Kidney epithelial cell (primary cell): Measurements from ENCODE around the gene SGSM1. TPM values are rescaled to one million over a fixed set of nuclear protein-coding genes. Genes with fewer than 3 reads are reported as not detected.
A peak's percentile ranks its signal among the peaks of the same experiment; 100 is the strongest.

Experiments used
- DNase-seq: peaks from one replicate; pipeline ENCODE4 v3.0.0-alpha.2; 2010; ENCODE audit warnings: low read depth
- H3K27me3 ChIP-seq: 2 replicates; pipeline ENCODE4 v1.6.0; 2011; ENCODE audit warnings: low read length; ENCODE audit not compliant: control insufficient read depth, insufficient read depth
- H3K36me3 ChIP-seq: 2 replicates; pipeline ENCODE4 v1.5.1; 2011; ENCODE audit warnings: low read length; ENCODE audit not compliant: control insufficient read depth, insufficient read depth
- H3K4me3 ChIP-seq: 2 replicates; pipeline ENCODE4 v1.5.1; 2011; ENCODE audit warnings: low read depth, mild to moderate bottlenecking, control low read depth, low read length
- total RNA-seq: library from RNA; depleted of rRNA; stranded (reverse); fragments of >200 nt; gene quantifications from 2 replicates; pipeline ENCODE4 v1.2.3, GENCODE V29; 2015
- TF ChIP-seq, protein P1 (sequence below): IDR thresholded peaks from 2 replicates; pipeline ENCODE4 v1.5.1; 2011; ENCODE audit warnings: mild to moderate bottlenecking, moderate library complexity, low read length, control low read depth, inconsistent platforms; ENCODE audit not compliant: insufficient read depth, poor library complexity, severe bottlenecking

Gene SGSM1
- total RNA-seq: 0.25 and 0.55 TPM in 2 replicates

GRCh38 chr22:24805790-24806662, at the start of gene SGSM1:
SGSM1 (plus strand) TSS chr22:24806211; CDS start chr22:24806326, 115 bp downstream.
- no peak for DNase-seq
- TF ChIP-seq, protein P1, sequence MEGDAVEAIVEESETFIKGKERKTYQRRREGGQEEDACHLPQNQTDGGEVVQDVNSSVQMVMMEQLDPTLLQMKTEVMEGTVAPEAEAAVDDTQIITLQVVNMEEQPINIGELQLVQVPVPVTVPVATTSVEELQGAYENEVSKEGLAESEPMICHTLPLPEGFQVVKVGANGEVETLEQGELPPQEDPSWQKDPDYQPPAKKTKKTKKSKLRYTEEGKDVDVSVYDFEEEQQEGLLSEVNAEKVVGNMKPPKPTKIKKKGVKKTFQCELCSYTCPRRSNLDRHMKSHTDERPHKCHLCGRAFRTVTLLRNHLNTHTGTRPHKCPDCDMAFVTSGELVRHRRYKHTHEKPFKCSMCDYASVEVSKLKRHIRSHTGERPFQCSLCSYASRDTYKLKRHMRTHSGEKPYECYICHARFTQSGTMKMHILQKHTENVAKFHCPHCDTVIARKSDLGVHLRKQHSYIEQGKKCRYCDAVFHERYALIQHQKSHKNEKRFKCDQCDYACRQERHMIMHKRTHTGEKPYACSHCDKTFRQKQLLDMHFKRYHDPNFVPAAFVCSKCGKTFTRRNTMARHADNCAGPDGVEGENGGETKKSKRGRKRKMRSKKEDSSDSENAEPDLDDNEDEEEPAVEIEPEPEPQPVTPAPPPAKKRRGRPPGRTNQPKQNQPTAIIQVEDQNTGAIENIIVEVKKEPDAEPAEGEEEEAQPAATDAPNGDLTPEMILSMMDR: no peak

DNA sequence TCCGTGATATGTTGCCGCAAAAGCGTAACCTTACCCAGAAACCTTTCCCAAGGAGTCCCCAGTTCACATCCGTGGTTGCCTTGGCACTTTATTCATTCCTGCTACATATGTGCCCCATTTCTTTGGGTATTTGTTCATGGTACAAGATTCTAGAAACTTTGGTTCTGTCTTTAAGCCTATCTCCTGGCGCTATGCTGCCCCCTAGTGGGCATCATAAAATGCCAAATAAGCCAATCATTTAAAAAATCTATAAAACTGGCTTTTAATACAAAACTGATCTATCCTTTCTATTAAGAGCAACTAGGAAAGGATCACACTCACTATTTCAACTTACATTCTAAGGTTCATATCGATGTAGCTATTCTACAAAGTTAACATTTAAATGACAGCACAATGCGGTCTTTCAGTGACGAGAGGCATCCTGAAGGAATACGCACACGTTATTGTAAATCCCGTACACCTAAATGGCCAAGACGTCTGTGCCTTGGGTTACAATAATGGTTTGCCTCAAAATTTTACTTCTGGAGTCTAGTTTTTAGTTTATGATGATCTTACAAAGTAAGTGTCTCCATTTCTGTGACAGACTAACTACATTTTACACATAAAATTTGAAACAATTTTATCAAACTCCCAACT, 47.7 kb upstream of the SGSM1 start:
- TF ChIP-seq, protein P1: peak; percentile 73
- H3K36me3 ChIP-seq: no peaks in the 10 kb centered on the region
- H3K27me3 ChIP-seq: peaks cover 6% of the 10 kb centered on the region
- H3K4me3 ChIP-seq: no peak overlapping the region
- DNase-seq: no peak

More at GRCh38 chr22:24805790-24806662, at the start of gene SGSM1:
- Histone ChIP-seq H3K27me3 (peaks cover 29% of the 10 kb centered on the region), H3K36me3 (no peaks in the 10 kb centered on the region), H3K4me3 (peak within 1 kb of the TSS; percentile 42)

- Histone ChIP-seq H3K27me3 (peaks cover 12% of the 10 kb centered on the region), H3K36me3 (no peaks in the 10 kb centered on the region), H3K4me3 (no peak overlapping the region)
- no peak for DNase-seq
- TF ChIP-seq, protein P1: no peak
These were observed 46.2 kb upstream of the SGSM1 start for GRCh38 chr22:24759765-24760164.

- TF ChIP-seq, protein P1: no peak
- H3K36me3 ChIP-seq: no peaks in the 10 kb centered on the region
- DNase-seq: no peak
These were observed 45.2 kb upstream of the SGSM1 start for GRCh38 chr22:24760708-24761306.

GRCh38 chr22:24761888-24762675, 43.9 kb upstream of the SGSM1 start:
- peaks cover 12% of the 10 kb centered on the region for H3K27me3 ChIP-seq
- DNase-seq: no peak
- TF ChIP-seq, protein P1: no peak
- H3K4me3 ChIP-seq: no peak overlapping the region
- no peaks in the 10 kb centered on the region for H3K36me3 ChIP-seq

More at GRCh38 chr22:24760708-24761306, 45.2 kb upstream of the SGSM1 start:
- Histone ChIP-seq H3K4me3 (no peak overlapping the region), H3K27me3 (peaks cover 12% of the 10 kb centered on the region)
